Measurements from ENCODE around the gene ZNF595. TPM values are rescaled to one million over a fixed set of nuclear protein-coding genes. Genes with fewer than 3 reads are reported as not detected.
"Not testable (repeated sequence)": the region's sequence is repeated elsewhere in the genome, so short reads cannot be mapped to it uniquely, and the experiment has no call there.

The ZNF595 gene
- polyA plus RNA-seq, 10 donors = 7.2 to 12.9 (median 10.4) TPM

- DNase-seq = no peak
These were observed 18.7 kb downstream of the ZNF595 start for GRCh38 chr4:71830-72229.

GRCh38 chr4:85951-86350 is 32.8 kb downstream of the ZNF595 start:
- no peak for DNase-seq

DNA sequence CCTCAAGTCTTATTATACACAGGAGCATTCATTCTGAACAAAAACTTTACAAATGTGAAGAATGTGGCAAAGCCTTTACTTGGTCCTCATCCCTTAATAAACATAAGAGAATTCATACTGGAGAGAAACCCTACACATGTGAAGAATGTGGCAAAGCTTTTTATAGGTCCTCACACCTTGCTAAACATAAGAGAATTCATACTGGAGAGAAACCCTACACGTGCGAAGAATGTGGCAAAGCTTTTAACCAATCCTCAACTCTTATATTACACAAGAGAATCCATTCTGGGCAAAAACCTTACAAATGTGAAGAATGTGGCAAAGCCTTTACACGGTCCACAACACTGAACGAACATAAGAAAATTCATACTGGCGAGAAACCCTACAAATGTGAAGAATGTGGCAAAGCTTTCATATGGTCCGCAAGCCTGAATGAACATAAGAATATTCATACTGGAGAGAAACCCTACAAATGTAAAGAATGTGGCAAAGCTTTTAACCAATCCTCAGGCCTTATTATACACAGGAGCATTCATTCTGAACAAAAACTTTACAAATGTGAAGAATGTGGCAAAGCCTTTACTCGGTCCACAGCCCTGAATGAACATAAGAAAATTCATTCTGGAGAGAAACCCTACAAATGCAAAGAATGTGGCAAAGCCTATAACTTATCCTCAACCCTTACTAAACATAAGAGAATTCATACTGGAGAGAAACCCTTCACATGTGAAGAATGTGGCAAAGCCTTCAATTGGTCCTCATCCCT is 33.6 kb downstream of the ZNF595 start:
- DNase-seq = not testable (repeated sequence)

DNA sequence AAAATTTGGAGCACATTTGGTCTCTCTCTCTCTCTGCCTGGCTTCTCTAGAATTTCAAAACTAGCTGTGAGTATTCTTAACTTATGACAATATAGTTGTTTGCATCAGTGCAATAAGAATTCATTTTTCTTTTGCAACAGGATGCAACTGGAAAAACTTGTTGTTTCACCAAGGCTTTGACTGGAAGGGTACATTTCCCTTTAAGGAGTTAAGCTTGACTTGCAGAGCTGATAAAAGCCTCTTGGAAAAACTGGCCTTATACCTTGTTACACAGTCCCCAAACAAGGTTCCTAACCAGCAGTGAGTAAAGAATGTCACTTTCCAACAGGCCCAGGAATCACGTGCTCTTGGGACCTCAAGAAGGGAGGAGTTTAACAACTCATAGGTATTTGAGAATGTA is 45.3 kb downstream of the ZNF595 start:
- no peak for DNase-seq

DNA sequence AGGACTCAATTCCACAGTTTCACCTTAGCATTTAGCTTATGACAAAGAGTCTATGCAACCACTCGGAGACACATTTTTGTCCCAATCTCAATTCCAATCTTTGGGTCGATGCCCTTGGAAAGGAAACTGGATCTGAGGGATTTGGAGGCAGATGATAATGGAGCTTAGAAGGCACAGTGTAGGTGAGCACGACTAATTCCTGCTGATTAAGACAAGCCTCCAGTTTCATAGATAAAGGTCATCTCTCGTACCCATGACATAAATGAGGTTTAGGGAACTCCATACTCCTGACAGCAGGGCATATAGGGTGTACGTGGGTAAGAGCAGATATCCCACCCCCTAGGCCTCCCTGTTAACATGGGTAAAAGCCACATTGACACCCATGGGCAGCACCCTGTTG is 46.7 kb downstream of the ZNF595 start:
- no peak for DNase-seq

- DNase-seq = no peak
These were observed 53.9 kb downstream of the ZNF595 start for GRCh38 chr4:107083-107443.

DNA sequence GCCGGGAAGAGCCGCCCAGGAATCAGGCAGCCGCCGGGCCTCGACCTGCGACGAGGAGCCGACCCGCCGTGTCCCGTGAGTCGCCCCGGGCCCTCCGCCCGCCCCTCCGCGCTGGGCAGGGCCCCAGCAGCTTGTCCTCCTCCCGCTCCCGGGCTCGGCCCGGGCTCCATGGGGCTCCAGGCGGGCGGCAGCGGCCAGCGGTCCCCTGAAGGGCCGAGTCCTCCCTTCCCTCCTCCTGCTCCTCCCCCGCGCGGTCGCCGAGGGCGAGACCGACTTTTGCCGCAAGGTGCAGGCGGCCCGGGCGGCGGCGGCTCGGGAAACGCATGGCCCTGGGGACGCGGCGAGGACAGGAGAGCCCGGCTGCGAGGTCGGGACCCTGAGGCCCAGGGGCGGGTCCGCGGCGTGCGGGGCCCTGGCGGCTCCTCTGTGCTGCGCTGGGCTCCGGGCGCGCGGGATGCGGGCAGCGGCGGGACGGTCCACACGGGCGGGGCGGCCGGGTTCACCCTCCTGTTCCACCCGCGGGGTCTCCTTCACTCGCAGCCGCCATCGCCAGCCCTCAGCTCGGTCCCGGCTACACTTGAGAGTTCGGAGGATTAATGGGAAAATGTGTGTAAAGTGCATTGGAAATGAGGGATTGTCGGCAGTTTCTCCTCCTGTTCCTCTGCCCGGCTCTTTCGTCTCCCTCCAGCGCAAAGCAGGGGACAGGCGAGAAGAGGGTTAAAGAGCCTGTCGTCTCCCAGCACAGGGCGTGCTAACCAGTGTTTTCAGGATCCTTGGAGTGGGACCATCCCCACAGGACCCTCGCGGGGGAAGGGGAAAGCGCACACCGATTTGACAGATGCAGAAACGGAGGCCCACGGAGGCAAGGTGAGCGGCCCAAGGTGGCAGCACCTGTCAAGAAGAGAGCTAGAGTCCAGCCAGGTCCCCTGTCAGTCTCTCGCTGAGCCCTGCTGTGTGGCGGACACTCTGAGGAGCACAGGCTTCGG is 54.6 kb downstream of the ZNF595 start:
- DNase-seq = no peak

DNA sequence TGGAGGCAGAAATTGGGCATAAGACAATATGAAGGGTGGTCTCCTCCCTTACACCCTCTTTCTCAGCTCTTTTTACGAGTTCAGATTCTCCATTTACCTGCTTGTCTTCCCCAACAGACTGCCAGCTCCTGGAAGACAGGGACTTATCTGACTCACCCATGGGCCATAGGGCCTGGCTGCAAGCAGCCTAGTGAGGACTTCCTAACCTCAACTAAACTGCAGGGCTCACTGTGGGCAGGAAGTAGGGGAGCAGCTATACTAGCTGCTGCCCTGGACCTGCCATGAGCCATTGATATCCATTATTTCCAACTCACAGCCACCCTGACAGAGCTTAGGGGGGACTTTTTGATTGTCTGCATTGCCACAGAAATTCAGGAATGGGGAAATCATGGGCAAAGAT is 59.6 kb downstream of the ZNF595 start:
- DNase-seq = no peak

DNA sequence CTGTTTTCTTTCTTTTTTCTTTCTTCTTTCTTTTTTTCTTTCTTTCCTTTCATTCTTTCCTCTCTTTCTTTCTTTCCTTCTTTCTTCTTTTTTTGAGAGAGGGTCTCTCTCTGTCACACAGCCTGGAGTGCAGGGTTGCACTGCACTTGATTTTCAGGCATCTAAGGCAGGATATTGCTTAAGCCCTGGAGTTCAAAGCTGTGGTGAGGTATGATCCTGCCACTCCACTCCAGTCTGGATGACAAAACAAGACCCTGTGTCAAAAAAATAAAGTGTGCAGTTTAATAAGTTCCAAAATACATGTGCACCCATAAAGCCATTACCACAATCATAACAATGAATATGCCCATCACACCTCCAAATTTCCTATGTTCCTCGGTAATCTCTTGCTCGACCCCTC is 60.6 kb downstream of the ZNF595 start:
- no peak for DNase-seq

GRCh38 chr4:114149-114548 is 61.0 kb downstream of the ZNF595 start:
- DNase-seq = no peak

DNA sequence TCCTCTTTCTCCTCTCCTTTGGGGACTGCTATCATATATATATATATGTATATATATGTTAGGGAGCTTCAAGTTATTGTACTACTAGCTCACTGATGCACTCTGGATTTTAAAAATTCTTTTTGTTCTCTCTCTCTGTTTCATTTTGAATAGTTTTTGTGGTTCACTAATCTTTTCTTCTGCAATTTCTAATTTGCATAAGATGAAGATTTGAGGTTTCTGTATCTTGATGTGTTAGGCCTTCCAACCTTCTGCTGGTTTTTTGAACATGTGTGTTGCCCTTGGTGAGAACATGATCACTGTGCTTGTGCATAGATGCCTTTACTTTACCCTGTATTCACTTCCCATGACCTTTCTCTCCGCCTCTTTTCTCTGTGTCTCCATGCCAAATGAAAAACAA is 63.4 kb downstream of the ZNF595 start:
- DNase-seq = no peak

DNA sequence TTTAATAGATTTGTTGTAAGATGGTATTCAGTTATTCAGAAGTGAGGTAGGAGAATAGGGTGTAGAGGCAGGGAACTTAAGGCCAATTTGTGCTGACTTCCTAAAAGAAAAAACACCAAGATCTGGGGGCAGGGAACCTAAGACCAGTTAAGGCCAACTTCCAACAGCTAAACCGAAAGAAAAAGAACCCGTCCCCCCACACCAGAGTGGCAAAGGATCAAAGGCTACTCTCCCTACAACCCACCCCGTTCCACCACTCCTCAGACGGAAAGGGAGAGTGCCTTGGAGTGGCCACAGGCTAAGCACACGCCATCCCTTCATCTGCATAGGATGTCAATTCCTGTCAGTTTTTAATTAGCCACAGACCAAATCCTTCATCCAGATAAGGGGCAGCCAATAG is 67.5 kb downstream of the ZNF595 start:
- DNase-seq = no peak

GRCh38 chr4:121408-122084 is 68.4 kb downstream of the ZNF595 start:
- DNase-seq = no peak

GRCh38 chr4:123922-124274 is 70.8 kb downstream of the ZNF595 start:
- DNase-seq = not testable (repeated sequence)

DNA sequence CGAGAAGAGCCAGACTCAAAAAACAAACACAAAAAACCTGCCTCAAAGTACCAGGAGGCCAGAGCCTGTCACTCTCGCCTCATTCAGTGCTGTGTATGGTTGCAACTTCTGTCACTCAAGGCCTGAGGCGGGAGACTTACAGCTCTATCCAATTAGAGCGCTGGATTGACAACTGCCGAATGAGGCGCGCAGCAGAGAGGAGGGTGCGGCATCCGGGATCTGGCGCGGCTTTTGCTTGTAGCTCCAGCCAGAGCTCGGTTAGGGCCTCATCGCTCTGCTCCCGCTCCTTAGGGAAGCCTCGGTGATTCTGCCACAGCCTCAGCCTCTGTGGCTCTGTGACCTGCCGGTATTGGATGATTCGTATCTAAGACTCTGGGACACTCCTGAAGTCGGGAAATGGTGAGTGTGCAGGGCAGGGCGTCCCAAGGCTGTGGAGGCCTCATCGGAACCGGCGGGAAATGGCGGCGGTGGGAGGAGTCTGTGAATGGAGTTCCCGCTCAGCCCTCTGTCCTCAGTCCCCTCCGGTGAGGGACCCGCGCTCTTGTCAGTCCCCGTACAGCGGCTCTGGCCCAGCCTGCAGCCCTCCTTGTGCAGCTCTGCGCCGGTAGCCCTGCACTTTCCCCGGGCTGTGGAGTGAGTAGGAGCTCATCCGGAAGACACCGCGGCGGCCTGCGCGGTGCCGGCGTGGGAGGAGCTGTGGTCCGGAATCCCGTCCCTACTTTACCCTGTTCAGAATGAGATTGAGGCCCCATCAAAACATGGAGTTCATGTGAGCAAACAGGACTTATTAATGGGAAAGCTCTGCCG is 71.4 kb downstream of the ZNF595 start, which contains the start of gene ZNF718:
ZNF718 (plus strand) TSS at position 227 of the 807 bp plus-strand sequence; CDS start at position 397, 170 bp downstream.
- DNase-seq = peak; percentile 97 to 98 (median 97)

DNA sequence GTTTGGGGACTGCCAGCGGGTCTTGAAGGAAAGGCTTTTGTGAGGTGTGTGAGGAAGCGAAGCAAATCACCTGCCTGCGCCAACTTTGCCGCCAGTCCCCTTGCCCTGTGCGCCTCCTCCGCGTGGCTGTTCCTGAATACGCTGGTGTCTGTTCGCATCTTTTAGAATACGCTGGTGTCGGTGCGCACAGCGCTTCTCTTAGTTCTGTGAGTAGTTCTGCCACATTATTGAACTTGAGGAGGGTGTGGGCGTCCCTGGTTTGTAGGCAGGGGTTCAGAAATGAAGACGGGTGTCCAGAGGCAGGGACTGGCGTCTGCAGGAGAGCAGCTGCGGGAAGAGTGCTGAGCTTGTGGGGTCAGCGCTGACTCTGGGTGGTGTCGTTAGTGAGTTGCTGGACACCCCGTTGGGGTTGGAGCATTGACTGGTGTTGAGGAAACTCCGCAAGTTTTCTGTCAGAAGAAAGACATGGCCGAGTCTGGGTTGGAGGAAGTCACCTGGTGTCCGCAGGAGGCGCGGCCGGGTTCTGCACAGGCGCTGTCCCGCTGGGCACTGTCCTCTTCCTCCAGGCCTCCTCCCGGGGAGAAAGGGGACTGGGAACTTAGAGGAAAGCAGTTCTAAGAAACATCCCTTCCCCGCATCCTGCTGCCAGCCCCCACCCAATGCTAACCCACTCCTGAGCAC is 72.1 kb downstream of the ZNF595 start:
- peak in 1 of 3 donors; percentile 2 for DNase-seq

- peak in 1 of 3 donors; percentile 2 for DNase-seq
These were observed 72.7 kb downstream of the ZNF595 start for GRCh38 chr4:125833-126232.

- DNase-seq = no peak
These were observed 79.4 kb downstream of the ZNF595 start for GRCh38 chr4:132483-132882.
